Hepatocyte (in vitro differentiated cells): ENCODE data around the gene SPATA31C2.
"Not testable (repeated sequence)": the region's sequence is repeated elsewhere in the genome, so short reads cannot be mapped to it uniquely, and the experiment has no call there.

Experiments used
- CTCF ChIP-seq: fragments of 200-600 bp; sonication (generic); IDR thresholded peaks from 2 replicates; pipeline ENCODE4 v1.5.1; 2016; ENCODE audit warnings: antibody characterized with exemption, mild to moderate bottlenecking; ENCODE audit not compliant: poor library complexity
- EZH2 ChIP-seq: fragments of 200-600 bp; sonication (generic); IDR thresholded peaks from 2 replicates; pipeline ENCODE4 v1.6.1; 2016; ENCODE audit warnings: antibody characterized with exemption, mild to moderate bottlenecking, borderline replicate concordance
- EZH2phosphoT487 ChIP-seq: fragments of 200-600 bp; sonication (generic); IDR thresholded peaks from one replicate; pipeline ENCODE4 v1.6.1; 2018; ENCODE audit warnings: antibody characterized with exemption, mild to moderate bottlenecking, low read depth, moderate library complexity; ENCODE audit not compliant: unreplicated experiment, severe bottlenecking

- TF ChIP-seq CTCF, EZH2phosphoT487, EZH2: not testable (repeated sequence)
Observed at GRCh38 chr9:88114283-88114967, 23.9 kb downstream of the SPATA31C2 start.
